Measurements from ENCODE around the gene CYP4Z1.
"Not testable (repeated sequence)": the region's sequence is repeated elsewhere in the genome, so short reads cannot be mapped to it uniquely, and the experiment has no call there.

The CYP4Z1 gene

GRCh38 chr1:47129489-47130230 lies 62.6 kb downstream of the CYP4Z1 start:
- not testable (repeated sequence) for DNase-seq

- not testable (repeated sequence) for DNase-seq
Observed at GRCh38 chr1:47132665-47133064, 65.6 kb downstream of the CYP4Z1 start.

GRCh38 chr1:47137198-47137597 lies 70.2 kb downstream of the CYP4Z1 start, which contains the start of gene CYP4A22:
Gene CYP4A22 (plus strand): TSS chr1:47137441. CDS start chr1:47137486, 45 bp downstream.
- no peak for DNase-seq

GRCh38 chr1:47137925-47138615 lies 71.0 kb downstream of the CYP4Z1 start:
- DNase-seq = no peak

- DNase-seq = not testable (repeated sequence)
Observed at GRCh38 chr1:47140358-47140757, 73.3 kb downstream of the CYP4Z1 start.

- not testable (repeated sequence) for DNase-seq
Observed at GRCh38 chr1:47143654-47144053, 76.6 kb downstream of the CYP4Z1 start.

- DNase-seq = not testable (repeated sequence)
Observed at GRCh38 chr1:47146495-47146894, 79.5 kb downstream of the CYP4Z1 start.

GRCh38 chr1:47147047-47147785 lies 80.2 kb downstream of the CYP4Z1 start:
- DNase-seq = no peak

GRCh38 chr1:47149162-47149561 lies 82.1 kb downstream of the CYP4Z1 start:
- DNase-seq = not testable (repeated sequence)

- not testable (repeated sequence) for DNase-seq
Observed at GRCh38 chr1:47156457-47156856, 89.4 kb downstream of the CYP4Z1 start.

- not testable (repeated sequence) for DNase-seq
Observed at GRCh38 chr1:47157957-47158356, 90.9 kb downstream of the CYP4Z1 start.

GRCh38 chr1:47160716-47161115 lies 93.7 kb downstream of the CYP4Z1 start:
- no peak for DNase-seq

- DNase-seq = no peak
Observed at GRCh38 chr1:47161298-47162040, 94.4 kb downstream of the CYP4Z1 start.

- no peak for DNase-seq
Observed at GRCh38 chr1:47164552-47164951, 97.5 kb downstream of the CYP4Z1 start.
